KMS-11 (cell line): ENCODE measurements around the gene PIANP.
A peak's percentile ranks its signal among the peaks of the same experiment; 100 is the strongest.

Experiments
- H2AFZ ChIP-seq: fragments of 200-600 bp; sonication (generic); 2 replicates; pipeline ENCODE4 v1.6.1; 2016; ENCODE audit warnings: antibody characterized with exemption, mixed run types, low read depth
- H3K27ac ChIP-seq: fragments of 200-600 bp; sonication (generic); 2 replicates; pipeline ENCODE4 v1.6.1; 2016; ENCODE audit warnings: mild to moderate bottlenecking, mixed run types
- H3K27me3 ChIP-seq: fragments of 200-600 bp; sonication (generic); 2 replicates; pipeline ENCODE4 v1.6.1; 2017; ENCODE audit warnings: mild to moderate bottlenecking, low read depth, mixed run types, moderate library complexity; ENCODE audit not compliant: insufficient read depth
- H3K36me3 ChIP-seq: fragments of 200-600 bp; sonication (generic); 2 replicates; pipeline ENCODE4 v1.6.1; 2017; ENCODE audit warnings: mild to moderate bottlenecking, mixed run types; ENCODE audit not compliant: insufficient read depth
- H3K4me1 ChIP-seq: fragments of 200-600 bp; sonication (generic); 2 replicates; pipeline ENCODE4 v1.6.1; 2016; ENCODE audit warnings: mild to moderate bottlenecking, low read depth, mixed run types; ENCODE audit not compliant: poor library complexity, severe bottlenecking
- H3K4me2 ChIP-seq: fragments of 200-600 bp; sonication (generic); 2 replicates; pipeline ENCODE4 v1.7.0; 2016; ENCODE audit warnings: mild to moderate bottlenecking, mixed run types
- H3K4me3 ChIP-seq: fragments of 200-600 bp; sonication (generic); IDR thresholded peaks from 2 replicates; pipeline ENCODE4 v1.6.1; 2017; ENCODE audit warnings: low read depth, low read length, mixed read lengths; ENCODE audit not compliant: insufficient read depth
- H3K79me2 ChIP-seq: fragments of 200-600 bp; sonication (generic); 2 replicates; pipeline ENCODE4 v1.6.1; 2016; ENCODE audit warnings: low read depth, mixed run types; ENCODE audit not compliant: insufficient read depth
- H3K9ac ChIP-seq: fragments of 200-600 bp; sonication (generic); 2 replicates; pipeline ENCODE4 v1.6.1; 2016; ENCODE audit warnings: mild to moderate bottlenecking, mixed run types
- H4K20me1 ChIP-seq: fragments of 200-600 bp; sonication (generic); 2 replicates; pipeline ENCODE4 v1.6.1; 2016; ENCODE audit warnings: mild to moderate bottlenecking, mixed run types; ENCODE audit not compliant: insufficient read depth
- CTCF ChIP-seq: fragments of 200-600 bp; sonication (generic); conservative IDR thresholded peaks from 2 replicates; pipeline ENCODE4 v1.6.1; 2017; ENCODE audit warnings: low read depth, mild to moderate bottlenecking, antibody characterized with exemption, low read length, moderate library complexity, mixed read lengths

PIANP gene

GRCh38 chr12:6699259-6699988, 1.2 kb downstream of the PIANP start:
- H3K27me3 ChIP-seq, result peaks cover 79% of the 10 kb centered on the region
- no peaks in the 10 kb centered on the region for H3K4me1 ChIP-seq
- no peak overlapping the region for H3K9ac ChIP-seq
- H3K4me2 ChIP-seq, result no peak overlapping the region
- no peak overlapping the region for H3K4me3 ChIP-seq
- TF ChIP-seq CTCF, result no peak
- H3K36me3 ChIP-seq, result no peaks in the 10 kb centered on the region
- H2AFZ ChIP-seq, result no peak overlapping the region
- H3K27ac ChIP-seq, result no peak overlapping the region
- no peaks in the 10 kb centered on the region for H3K79me2 ChIP-seq
- no peaks in the 10 kb centered on the region for H4K20me1 ChIP-seq

- no peak overlapping the region for H3K9ac ChIP-seq
- no peaks in the 10 kb centered on the region for H3K36me3 ChIP-seq
- H3K27ac ChIP-seq, result no peak overlapping the region
- H3K4me1 ChIP-seq, result no peaks in the 10 kb centered on the region
- H4K20me1 ChIP-seq, result no peaks in the 10 kb centered on the region
- no peak for TF ChIP-seq CTCF
- H3K4me3 ChIP-seq, result no peak overlapping the region
- no peak overlapping the region for H3K4me2 ChIP-seq
- no peak overlapping the region for H2AFZ ChIP-seq
- H3K79me2 ChIP-seq, result no peaks in the 10 kb centered on the region
- H3K27me3 ChIP-seq, result peaks cover 78% of the 10 kb centered on the region
These were observed 2.1 kb downstream of the PIANP start for GRCh38 chr12:6698352-6699046.

- H3K27ac ChIP-seq, result no peak overlapping the region
- no peak overlapping the region for H3K4me2 ChIP-seq
- no peaks in the 10 kb centered on the region for H3K79me2 ChIP-seq
- peaks cover 74% of the 10 kb centered on the region for H3K27me3 ChIP-seq
- no peaks in the 10 kb centered on the region for H3K36me3 ChIP-seq
- no peak overlapping the region for H3K4me3 ChIP-seq
- no peaks in the 10 kb centered on the region for H4K20me1 ChIP-seq
- no peaks in the 10 kb centered on the region for H3K4me1 ChIP-seq
- H2AFZ ChIP-seq, result no peak overlapping the region
- peak; percentile 42 for TF ChIP-seq CTCF
- no peak overlapping the region for H3K9ac ChIP-seq
These were observed 2.8 kb downstream of the PIANP start for GRCh38 chr12:6697584-6698351.

- no peak overlapping the region for H2AFZ ChIP-seq
- H3K4me1 ChIP-seq, result no peaks in the 10 kb centered on the region
- H3K27ac ChIP-seq, result no peak overlapping the region
- H3K4me2 ChIP-seq, result no peak overlapping the region
- H3K9ac ChIP-seq, result no peak overlapping the region
- no peaks in the 10 kb centered on the region for H3K79me2 ChIP-seq
- H3K27me3 ChIP-seq, result peaks cover 68% of the 10 kb centered on the region
- TF ChIP-seq CTCF, result no peak
- no peaks in the 10 kb centered on the region for H3K36me3 ChIP-seq
- H4K20me1 ChIP-seq, result no peaks in the 10 kb centered on the region
- H3K4me3 ChIP-seq, result no peak overlapping the region
These were observed 3.7 kb downstream of the PIANP start for GRCh38 chr12:6696690-6697583.
